Naive thymus-derived CD4-positive, alpha-beta T cell (primary cell): ENCODE measurements around the gene ECI1. TPM values are rescaled to one million over a fixed set of nuclear protein-coding genes. Genes with fewer than 3 reads are reported as not detected.
"Not testable (repeated sequence)": the region's sequence is repeated elsewhere in the genome, so short reads cannot be mapped to it uniquely, and the experiment has no call there.

Experiments used
- ATAC-seq: fragments of 150-1000 bp; cut with Tn5 transposase; 2 replicates; pipeline ENCODE4 v1.10.0; 2021; ENCODE audit warnings: mild to moderate bottlenecking, moderate library complexity
- CTCF ChIA-PET: fragments of 350-600 bp; sonication (Branson Sonifier 250); formaldehyde crosslinking; loops from one replicate; lab custom pipeline; 2021; ENCODE audit warnings: antibody characterized with exemption; lab: Charles Lee
- POLR2A ChIA-PET: fragments of 350-600 bp; sonication (Branson Sonifier 250); formaldehyde crosslinking; loops from one replicate; lab custom pipeline; 2021; ENCODE audit warnings: antibody characterized with exemption, inconsistent platforms; lab: Charles Lee
- DNase-seq, 9 donors: peaks; one replicate each; pipeline versions ENCODE4 v3.0.0 to v3.0.0-alpha.2; 2020 to 2022; ENCODE audit warnings: mixed read lengths in 1 of 9
- H3K27ac ChIP-seq: one replicate; pipeline ENCODE4 v1.7.0; 2013; ENCODE audit warnings: mild to moderate bottlenecking, low read depth, low read length, moderate library complexity
- H3K27me3 ChIP-seq, 2 donors: one replicate each; pipeline ENCODE4 v1.7.0; 2013; ENCODE audit warnings: low read length in 2 of 2, mild to moderate bottlenecking in 2 of 2, moderate library complexity in 2 of 2; ENCODE audit not compliant: control insufficient read depth in 2 of 2, insufficient read depth in 2 of 2
- H3K36me3 ChIP-seq, 3 experiments: 1 replicate in 2 of 3; 2 replicates in 1 of 3; pipeline ENCODE4 v1.7.0; 2013; ENCODE audit warnings: low read length in 3 of 3, mild to moderate bottlenecking in 3 of 3, moderate library complexity in 1 of 3; ENCODE audit not compliant: insufficient read depth in 3 of 3, control insufficient read depth in 2 of 3
- H3K4me1 ChIP-seq, 2 donors: one replicate each; pipeline ENCODE4 v1.7.0; 2013; ENCODE audit warnings: low read length in 2 of 2, mild to moderate bottlenecking in 2 of 2, moderate library complexity in 1 of 2; ENCODE audit not compliant: control insufficient read depth in 2 of 2, insufficient read depth in 2 of 2
- H3K4me3 ChIP-seq: 2 replicates; pipeline ENCODE4 v1.7.0; 2013; ENCODE audit warnings: mild to moderate bottlenecking, low read length
- H3K9me3 ChIP-seq, 3 experiments: 1 replicate in 2 of 3; 2 replicates in 1 of 3; pipeline ENCODE4 v1.7.0; 2013; ENCODE audit warnings: low read length in 3 of 3; ENCODE audit not compliant: control insufficient read depth in 2 of 3
- H3K27ac Mint-ChIP-seq, 9 donors: one replicate each; pipeline ENCODE4 v1.8.0; 2020 to 2022; ENCODE audit warnings: mixed read lengths in 9 of 9, mild to moderate bottlenecking in 8 of 9, moderate library complexity in 5 of 9, inconsistent platforms in 2 of 9
- H3K27me3 Mint-ChIP-seq, 5 donors: one replicate each; pipeline ENCODE4 v1.8.0; 2021 to 2022; ENCODE audit warnings: mixed read lengths in 5 of 5, mild to moderate bottlenecking in 1 of 5
- H3K36me3 Mint-ChIP-seq, 5 donors: one replicate each; pipeline ENCODE4 v1.8.0; 2020 to 2022; ENCODE audit warnings: mixed read lengths in 5 of 5, mild to moderate bottlenecking in 3 of 5, inconsistent platforms in 1 of 5
- H3K4me1 Mint-ChIP-seq, 7 donors: one replicate each; pipeline ENCODE4 v1.8.0; 2020 to 2022; ENCODE audit warnings: mixed read lengths in 7 of 7, mild to moderate bottlenecking in 3 of 7, inconsistent platforms in 1 of 7
- H3K4me3 Mint-ChIP-seq, 10 donors: one replicate each; pipeline ENCODE4 v1.8.0; 2020 to 2022; ENCODE audit warnings: mild to moderate bottlenecking in 10 of 10, mixed read lengths in 10 of 10, moderate library complexity in 6 of 10, inconsistent platforms in 2 of 10
- H3K9me3 Mint-ChIP-seq, 11 donors: one replicate each; pipeline ENCODE4 v1.8.0; 2020 to 2022; ENCODE audit warnings: mixed read lengths in 11 of 11, mild to moderate bottlenecking in 4 of 11, inconsistent platforms in 1 of 11, moderate library complexity in 1 of 11
- intact Hi-C, 2 donors: fragments of 100-400 bp; cut with micrococcal nuclease; formaldehyde crosslinking; loops; one replicate each; pipeline ENCODE4 v1.15.1; 2023
- polyA plus RNA-seq, 2 donors: library from polyadenylated mRNA; unstranded; fragments of 300-500 nt; fragmentation: Illumina TruSeq; gene quantifications; one replicate each; pipeline ENCODE4 v1.2.3, GENCODE V29; 2021
- total RNA-seq, 6 experiments: library from RNA in 5 of 6; stranded (reverse) in 5 of 6; gene quantifications; 1 replicate in 5 of 6; 2 replicates in 1 of 6; pipeline ENCODE4 v1.2.3 and lab custom pipeline; 2021 to 2026

Gene ECI1
- total and polyA plus RNA-seq, 7 experiments from 2014 or later, result 19.9 to 44.2 (median 28.6) TPM

GRCh38 chr16:2267505-2267912 lies 16.1 kb upstream of the ECI1 start:
- intact Hi-C loops, result loop anchor here (5.0 to 10.0 kb wide), 8 partner anchors 63 to 655 kb away; partner anchors contain the start of genes CCNF (in 1 of the 2), CRAMP1 (in 1 of the 2), ELOB (in 1 of the 2) and EME2 (in 1 of the 2)
- H3K27me3 ChIP-seq, H3K27me3 Mint-ChIP-seq, CTCF ChIA-PET, H3K9me3 Mint-ChIP-seq, H3K9me3 ChIP-seq: not testable (repeated sequence)
- DNase-seq (peak in 1 of 9 donors; percentile 14), ATAC-seq (peak; percentile 64)
- H3K4me3 ChIP-seq, result peak overlapping the region; percentile 99
- Mint-ChIP-seq H3K4me1 (peaks cover 16 to 42% (median 37%) of the 10 kb centered on the region in 7 donors), H3K27ac (peak overlapping the region; percentile 95 to 99 (median 98)), H3K36me3 (peaks cover 0 to 12% (median 10%) of the 10 kb centered on the region in 5 donors), H3K4me3 (peak overlapping the region; percentile 93 to 98 (median 95))
- POLR2A ChIA-PET, result interaction anchor here (1.0 kb wide), 1 partner anchor 16 kb away, joined by 4 read pairs; the partner anchor contains the start of gene ECI1
- peaks cover 13 to 15% of the 10 kb centered on the region in 2 donors for H3K4me1 ChIP-seq
- peak overlapping the region; percentile 91 for H3K27ac ChIP-seq
- H3K36me3 ChIP-seq, result peaks cover 3 to 30% (median 14%) of the 10 kb centered on the region in 3 experiments

- ChIA-PET POLR2A (interaction anchor here (1.0 kb wide), 1 partner anchor 15 kb away, joined by 4 read pairs; the partner anchor contains the start of gene ECI1), CTCF (interaction anchor here (1.1 kb wide), 1 partner anchor 73 kb away, joined by 3 read pairs; the partner anchor contains the start of gene ABCA3)
- H3K27me3 Mint-ChIP-seq, ATAC-seq, H3K9me3 Mint-ChIP-seq, H3K9me3 ChIP-seq, H3K27me3 ChIP-seq: not testable (repeated sequence)
- Histone ChIP-seq H3K4me1 (peaks cover 13 to 15% of the 10 kb centered on the region in 2 donors), H3K27ac (peak overlapping the region; percentile 91), H3K36me3 (peaks cover 7 to 36% (median 20%) of the 10 kb centered on the region in 3 experiments), H3K4me3 (peak overlapping the region; percentile 99)
- Mint-ChIP-seq H3K4me1 (peaks cover 16 to 42% (median 37%) of the 10 kb centered on the region in 7 donors), H3K4me3 (peak overlapping the region; percentile 82 to 98 (median 95)), H3K36me3 (peaks cover 0 to 18% (median 14%) of the 10 kb centered on the region in 5 donors), H3K27ac (peak overlapping the region; percentile 88 to 98 (median 94))
- intact Hi-C loops, result loop anchor here (5.0 to 10.0 kb wide), 8 partner anchors 62 to 655 kb away; partner anchors contain the start of genes CCNF (in 1 of the 2), CRAMP1 (in 1 of the 2), ELOB (in 1 of the 2) and EME2 (in 1 of the 2)
- DNase-seq, result peak in 2 of 9 donors; percentile 31 to 41
Measured at GRCh38 chr16:2266887-2267286, 15.5 kb upstream of the ECI1 start.

- H3K27me3 Mint-ChIP-seq, ATAC-seq, H3K4me1 ChIP-seq, H3K4me3 Mint-ChIP-seq, H3K27ac ChIP-seq, H3K27me3 ChIP-seq, H3K9me3 Mint-ChIP-seq, DNase-seq, H3K4me3 ChIP-seq, H3K9me3 ChIP-seq: not testable (repeated sequence)
- Mint-ChIP-seq H3K27ac (peak overlapping the region in 1 of 9 donors; percentile 19), H3K36me3 (peaks cover 0 to 29% (median 20%) of the 10 kb centered on the region in 5 donors), H3K4me1 (peaks cover 7 to 33% (median 26%) of the 10 kb centered on the region in 7 donors)
- intact Hi-C loops, result loop anchor here (10.0 kb wide), 2 partner anchors 58 to 512 kb away; partner anchors contain the start of genes ELOB (in 1 of the 2) and MLST8 (in 1 of the 2)
- CTCF ChIA-PET, result interaction anchor here (0.6 to 1.2 kb wide), 2 partner anchors 68 to 685 kb away, joined by 3 read pairs; no protein-coding TSS in a partner anchor
- POLR2A ChIA-PET, result interaction anchor here (1.9 kb wide), 1 partner anchor 11 kb away, joined by 5 read pairs; the partner anchor contains the start of gene ECI1
- peaks cover 15 to 70% (median 36%) of the 10 kb centered on the region in 3 experiments for H3K36me3 ChIP-seq
Measured at GRCh38 chr16:2263026-2263425, 11.6 kb upstream of the ECI1 start.

- POLR2A ChIA-PET, result interaction anchor here (0.7 kb wide), 1 partner anchor 212 kb away, joined by 3 read pairs; no protein-coding TSS in a partner anchor
Measured at GRCh38 chr16:2260250-2260649, 8.9 kb upstream of the ECI1 start.

DNA sequence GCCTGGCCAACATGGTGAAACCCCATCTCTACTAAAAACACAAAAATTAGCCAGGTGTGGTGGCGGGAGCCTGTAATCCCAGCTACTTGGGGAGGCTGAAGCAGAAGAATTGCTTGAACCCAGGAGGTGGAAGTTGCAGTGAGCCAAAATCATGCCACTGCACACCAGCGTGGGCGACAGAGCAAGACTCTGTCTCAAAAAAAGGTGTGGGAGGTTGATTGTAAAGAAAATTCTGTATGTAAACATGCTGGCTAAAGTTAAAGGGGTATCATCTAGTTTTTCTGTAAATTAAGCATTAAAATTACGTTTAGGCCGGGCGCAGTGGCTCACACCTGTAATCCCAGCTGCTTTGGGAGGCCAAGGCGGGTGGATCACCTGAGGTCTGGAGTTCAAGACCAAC lies 7.1 kb upstream of the ECI1 start:
- ChIA-PET CTCF (interaction anchor here (1.7 kb wide), 1 partner anchor 64 kb away, joined by 7 read pairs; no protein-coding TSS in a partner anchor), POLR2A (interaction anchor here (0.6 to 1.6 kb wide), 2 partner anchors 10 to 927 kb away, joined by 3 to 4 read pairs; no protein-coding TSS in a partner anchor)
- H3K27me3 ChIP-seq, H3K9me3 Mint-ChIP-seq, H3K4me1 Mint-ChIP-seq, H3K27me3 Mint-ChIP-seq, H3K27ac ChIP-seq, H3K4me3 Mint-ChIP-seq, DNase-seq, H3K9me3 ChIP-seq, H3K4me1 ChIP-seq, intact Hi-C loops, H3K4me3 ChIP-seq, ATAC-seq: not testable (repeated sequence)
- H3K36me3 ChIP-seq, result peaks cover 32 to 93% (median 39%) of the 10 kb centered on the region in 3 experiments
- Mint-ChIP-seq H3K27ac (peak overlapping the region in 2 of 9 donors; percentile 45 to 57), H3K36me3 (peaks cover 8 to 51% (median 22%) of the 10 kb centered on the region in 5 donors)

More at GRCh38 chr16:2260250-2260649, 8.9 kb upstream of the ECI1 start:
- no peak overlapping the region for H3K4me3 Mint-ChIP-seq
- CTCF ChIA-PET, result interaction anchor here (1.7 kb wide), 1 partner anchor 66 kb away, joined by 7 read pairs; no protein-coding TSS in a partner anchor
- H3K9me3 ChIP-seq, result no peaks in the 10 kb centered on the region
- no peak overlapping the region for H3K27ac ChIP-seq
- intact Hi-C loops, result loop anchor here (10.0 kb wide), 2 partner anchors 55 to 515 kb away; partner anchors contain the start of genes ELOB (in 1 of the 2) and MLST8 (in 1 of the 2)
- H3K27ac Mint-ChIP-seq, result no peak overlapping the region
- H3K27me3 Mint-ChIP-seq, result no peaks in the 10 kb centered on the region
- H3K36me3 ChIP-seq, result peaks cover 32 to 94% (median 42%) of the 10 kb centered on the region in 3 experiments
- H3K4me1 ChIP-seq, result no peaks in the 10 kb centered on the region
- ATAC-seq (no peak), DNase-seq (no peak)
- no peaks in the 10 kb centered on the region for H3K9me3 Mint-ChIP-seq
- peaks cover 0 to 18% (median 12%) of the 10 kb centered on the region in 7 donors for H3K4me1 Mint-ChIP-seq
- H3K36me3 Mint-ChIP-seq, result peaks cover 8 to 47% (median 25%) of the 10 kb centered on the region in 5 donors
- no peak overlapping the region for H3K4me3 ChIP-seq
- H3K27me3 ChIP-seq, result no peaks in the 10 kb centered on the region

GRCh38 chr16:2257726-2258125 lies 6.3 kb upstream of the ECI1 start:
- POLR2A ChIA-PET, result interaction anchor here (0.6 to 1.6 kb wide), 4 partner anchors 9 to 927 kb away, joined by 3 to 6 read pairs (median 4); no protein-coding TSS in a partner anchor
- H3K27ac ChIP-seq, result no peak overlapping the region

More at GRCh38 chr16:2257726-2258125, 6.3 kb upstream of the ECI1 start:
- CTCF ChIA-PET, result no interaction called here
- H3K9me3 ChIP-seq, result no peaks in the 10 kb centered on the region
- Mint-ChIP-seq H3K4me1 (peaks cover 0 to 8% (median 0%) of the 10 kb centered on the region in 7 donors), H3K9me3 (no peaks in the 10 kb centered on the region), H3K27me3 (no peaks in the 10 kb centered on the region), H3K36me3 (peaks cover 8 to 46% (median 26%) of the 10 kb centered on the region in 5 donors), H3K4me3 (no peak overlapping the region), H3K27ac (no peak overlapping the region)
- DNase-seq (no peak), ATAC-seq (no peak)
- H3K27me3 ChIP-seq, result no peaks in the 10 kb centered on the region
- peaks cover 31 to 89% (median 33%) of the 10 kb centered on the region in 3 experiments for H3K36me3 ChIP-seq
- H3K4me3 ChIP-seq, result no peak overlapping the region
- intact Hi-C loops, result no loop called here
- H3K4me1 ChIP-seq, result no peaks in the 10 kb centered on the region
